ENCODE measurements around the gene EYA2. TPM values are rescaled to one million over a fixed set of nuclear protein-coding genes. Genes with fewer than 3 reads are reported as not detected.
"Not testable (repeated sequence)": the region's sequence is repeated elsewhere in the genome, so short reads cannot be mapped to it uniquely, and the experiment has no call there.

EYA2 gene
- total and polyA plus RNA-seq, 11 donors: 0.30 to 4.2 (median 0.70) TPM

GRCh38 chr20:46872328-46873211, 22.1 kb upstream of the EYA2 start:
- intact Hi-C loops (cut with DNase I): no loop called here
- peaks cover 0 to 17% (median 3%) of the 10 kb centered on the region in 9 donors for H3K27me3 ChIP-seq
- ATAC-seq: peak in 1 of 4 donors; percentile 42
- DNase-seq: no peak
- H3K9me3 ChIP-seq: peaks cover 0 to 18% (median 4%) of the 10 kb centered on the region in 12 donors
- 53 to 62% (median 61%) methylated on average over 13 of the region's 13 CpGs for WGBS, 4 donors
- H3K4me1 ChIP-seq: no peaks in the 10 kb centered on the region
- no peak overlapping the region for H3K27ac ChIP-seq
- peak overlapping the region in 5 of 12 donors; percentile 9 to 33 (median 15) for H3K4me3 ChIP-seq
- no peaks in the 10 kb centered on the region for H3K36me3 ChIP-seq
- TF ChIP-seq CTCF (IDR thresholded peaks at IDR 0.05): no peak
- TF ChIP-seq POLR2A (IDR thresholded peaks at IDR 0.05): no peak

- H3K4me3 ChIP-seq: no peak overlapping the region
- ATAC-seq (no peak), DNase-seq (no peak)
- H3K27me3 ChIP-seq: peaks cover 0 to 9% (median 0%) of the 10 kb centered on the region in 9 donors
- peaks cover 0 to under 1% (median 0%) of the 10 kb centered on the region in 12 donors for H3K9me3 ChIP-seq
- H3K27ac ChIP-seq: no peak overlapping the region
- TF ChIP-seq CTCF (IDR thresholded peaks at IDR 0.05): no peak
- no peak for TF ChIP-seq POLR2A (IDR thresholded peaks at IDR 0.05)
- H3K36me3 ChIP-seq: no peaks in the 10 kb centered on the region
- no peaks in the 10 kb centered on the region for H3K4me1 ChIP-seq
- WGBS, 4 donors: 52 to 67% (median 62%) methylated on average over 4 of the region's 4 CpGs
- intact Hi-C loops (cut with DNase I): no loop called here
Observed at GRCh38 chr20:46875059-46875458, 19.6 kb upstream of the EYA2 start.

- no peak for ATAC-seq
- no peak for DNase-seq
- H3K27me3 ChIP-seq: peaks cover 0 to 7% (median 0%) of the 10 kb centered on the region in 9 donors
- no peak overlapping the region for H3K4me3 ChIP-seq
- intact Hi-C loops (cut with DNase I): no loop called here
- H3K4me1 ChIP-seq: peaks cover 0 to 9% (median 0%) of the 10 kb centered on the region in 12 donors
- H3K27ac ChIP-seq: no peak overlapping the region
- no peaks in the 10 kb centered on the region for H3K9me3 ChIP-seq
- TF ChIP-seq CTCF (IDR thresholded peaks at IDR 0.05): no peak
- TF ChIP-seq POLR2A (IDR thresholded peaks at IDR 0.05): no peak
- WGBS, 4 donors: 88 to 92% (median 90%) methylated on average over 5 of the region's 5 CpGs
- H3K36me3 ChIP-seq: no peaks in the 10 kb centered on the region
Observed at GRCh38 chr20:46879386-46879785, 15.3 kb upstream of the EYA2 start.

GRCh38 chr20:46879963-46880362, 14.7 kb upstream of the EYA2 start:
- WGBS, 4 donors: 75 to 90% (median 86%) methylated on average over 5 of the region's 5 CpGs
- H3K27me3 ChIP-seq; ATAC-seq; intact Hi-C loops (cut with DNase I); H3K27ac ChIP-seq; H3K36me3 ChIP-seq; H3K4me3 ChIP-seq; DNase-seq; H3K4me1 ChIP-seq; H3K9me3 ChIP-seq: not testable (repeated sequence)

Measured in heart left ventricle (tissue), 16 donors.